Measurements from ENCODE around the gene PTPRD.

Gene PTPRD

GRCh38 chr9:9847750-9848149, 765.1 kb downstream of the PTPRD start:
- in situ Hi-C loops (cut with HindIII; ENCODE audit: low sequenced_read_pairs): no loop called here
- TF ChIP-seq, protein P1, sequence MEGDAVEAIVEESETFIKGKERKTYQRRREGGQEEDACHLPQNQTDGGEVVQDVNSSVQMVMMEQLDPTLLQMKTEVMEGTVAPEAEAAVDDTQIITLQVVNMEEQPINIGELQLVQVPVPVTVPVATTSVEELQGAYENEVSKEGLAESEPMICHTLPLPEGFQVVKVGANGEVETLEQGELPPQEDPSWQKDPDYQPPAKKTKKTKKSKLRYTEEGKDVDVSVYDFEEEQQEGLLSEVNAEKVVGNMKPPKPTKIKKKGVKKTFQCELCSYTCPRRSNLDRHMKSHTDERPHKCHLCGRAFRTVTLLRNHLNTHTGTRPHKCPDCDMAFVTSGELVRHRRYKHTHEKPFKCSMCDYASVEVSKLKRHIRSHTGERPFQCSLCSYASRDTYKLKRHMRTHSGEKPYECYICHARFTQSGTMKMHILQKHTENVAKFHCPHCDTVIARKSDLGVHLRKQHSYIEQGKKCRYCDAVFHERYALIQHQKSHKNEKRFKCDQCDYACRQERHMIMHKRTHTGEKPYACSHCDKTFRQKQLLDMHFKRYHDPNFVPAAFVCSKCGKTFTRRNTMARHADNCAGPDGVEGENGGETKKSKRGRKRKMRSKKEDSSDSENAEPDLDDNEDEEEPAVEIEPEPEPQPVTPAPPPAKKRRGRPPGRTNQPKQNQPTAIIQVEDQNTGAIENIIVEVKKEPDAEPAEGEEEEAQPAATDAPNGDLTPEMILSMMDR (IDR thresholded peaks at IDR 0.05; ENCODE audit: low read depth, low read length, missing control alignments): no peak
- no peak overlapping the region for H3K4me3 ChIP-seq (ENCODE audit: low read depth, low read length)

GRCh38 chr9:9846557-9846956, 766.2 kb downstream of the PTPRD start:
- H3K4me3 ChIP-seq (ENCODE audit: low read depth, low read length): no peak overlapping the region
- in situ Hi-C loops (cut with HindIII; ENCODE audit: low sequenced_read_pairs): no loop called here
- TF ChIP-seq, protein P1 (IDR thresholded peaks at IDR 0.05; ENCODE audit: low read depth, low read length, missing control alignments): no peak
- DNase-seq (ENCODE audit: low read depth): no peak

More at GRCh38 chr9:9847750-9848149, 765.1 kb downstream of the PTPRD start:
- DNase-seq (ENCODE audit: low read depth): no peak

DNA sequence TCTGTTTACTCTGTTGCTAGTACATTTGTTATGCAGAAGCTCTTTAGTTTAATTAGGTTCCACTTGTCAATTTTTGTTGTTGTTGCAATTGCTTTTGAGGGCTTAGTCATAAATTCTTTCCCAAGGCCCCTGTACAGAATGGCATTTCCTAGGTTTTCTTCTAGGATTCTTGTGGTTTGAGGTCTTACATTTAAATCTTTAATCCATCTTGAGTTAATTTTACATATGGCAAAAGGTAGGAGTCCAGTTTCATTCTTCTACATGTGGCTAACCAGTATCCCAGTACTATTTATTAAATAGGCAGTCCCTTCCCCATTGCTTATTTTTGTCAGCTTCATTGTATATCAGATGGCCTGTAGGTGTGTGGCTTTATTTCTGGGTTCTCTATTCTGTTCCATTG, 792.4 kb downstream of the PTPRD start:
- in situ Hi-C loops (cut with HindIII; ENCODE audit: low sequenced_read_pairs): no loop called here
- TF ChIP-seq, protein P1 (IDR thresholded peaks at IDR 0.05; ENCODE audit: low read depth, low read length, missing control alignments): no peak
- no peak overlapping the region for H3K4me3 ChIP-seq (ENCODE audit: low read depth, low read length)
- DNase-seq (ENCODE audit: low read depth): peak; percentile 82

GRCh38 chr9:9819886-9820285, 792.9 kb downstream of the PTPRD start:
- TF ChIP-seq, protein P1 (IDR thresholded peaks at IDR 0.05; ENCODE audit: low read depth, low read length, missing control alignments): no peak
- DNase-seq (ENCODE audit: low read depth): peak; percentile 29
- in situ Hi-C loops (cut with HindIII; ENCODE audit: low sequenced_read_pairs): no loop called here
- no peak overlapping the region for H3K4me3 ChIP-seq (ENCODE audit: low read depth, low read length)

DNA sequence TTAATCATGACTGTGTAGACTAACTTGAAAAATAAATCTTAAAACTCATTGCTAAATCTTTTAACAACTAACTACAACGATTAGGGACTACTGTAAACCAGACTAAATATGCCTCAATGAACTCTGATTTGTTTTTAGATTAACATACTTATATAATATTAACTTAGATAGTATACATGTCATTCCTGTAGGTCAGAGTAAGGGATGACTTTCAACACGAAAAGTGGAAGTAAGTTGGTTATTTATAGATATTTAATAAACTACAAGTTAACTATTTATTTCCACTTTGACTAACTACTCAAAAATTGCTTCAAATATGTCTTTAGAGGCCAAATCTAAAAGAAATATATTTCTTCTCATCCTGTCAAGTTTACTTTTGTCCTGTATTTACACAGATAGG, 795.6 kb downstream of the PTPRD start:
- DNase-seq (ENCODE audit: low read depth): no peak
- TF ChIP-seq, protein P1 (IDR thresholded peaks at IDR 0.05; ENCODE audit: low read depth, low read length, missing control alignments): no peak
- H3K4me3 ChIP-seq (ENCODE audit: low read depth, low read length): no peak overlapping the region
- in situ Hi-C loops (cut with HindIII; ENCODE audit: low sequenced_read_pairs): no loop called here

DNA sequence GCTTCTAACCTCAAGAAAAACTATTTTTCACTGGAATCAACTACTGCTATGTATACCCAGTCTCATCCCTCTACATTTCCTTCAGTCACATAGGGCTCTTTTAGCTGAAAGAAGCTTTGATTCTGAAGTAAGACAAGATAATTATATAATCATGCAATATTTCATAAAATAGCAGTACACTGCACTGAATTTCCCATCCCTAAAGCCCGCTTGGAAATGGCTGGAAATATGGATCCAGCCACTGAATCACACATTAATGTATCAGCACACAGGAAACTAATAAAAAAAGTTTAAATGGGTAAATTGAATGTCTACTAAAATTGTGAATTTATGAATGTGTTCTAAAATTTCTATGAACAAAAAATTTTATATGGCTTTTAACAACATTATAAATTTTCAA, 808.7 kb downstream of the PTPRD start:
- TF ChIP-seq, protein P1 (IDR thresholded peaks at IDR 0.05; ENCODE audit: low read depth, low read length, missing control alignments): no peak
- DNase-seq (ENCODE audit: low read depth): no peak
- in situ Hi-C loops (cut with HindIII; ENCODE audit: low sequenced_read_pairs): no loop called here
- no peak overlapping the region for H3K4me3 ChIP-seq (ENCODE audit: low read depth, low read length)

DNA sequence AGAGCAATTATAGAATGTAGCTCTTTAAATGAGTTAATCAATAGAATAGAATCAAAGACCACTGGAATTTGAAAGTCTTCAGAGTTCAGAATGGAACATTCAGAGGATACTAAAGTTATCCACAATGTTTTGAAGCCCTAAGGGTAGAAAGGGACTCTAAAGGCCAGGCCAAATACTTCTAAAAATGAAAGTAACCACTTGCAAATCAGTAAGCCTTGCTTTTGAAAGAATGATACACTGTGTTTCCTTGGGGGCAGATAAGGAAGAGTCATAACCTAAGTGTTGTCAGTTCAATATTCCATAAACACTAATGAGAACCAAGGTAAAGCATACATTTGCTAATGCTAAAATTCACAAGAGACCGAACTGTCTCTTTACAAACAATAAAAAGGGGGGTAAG, 813.5 kb downstream of the PTPRD start:
- no peak for DNase-seq (ENCODE audit: low read depth)
- TF ChIP-seq, protein P1 (IDR thresholded peaks at IDR 0.05; ENCODE audit: low read depth, low read length, missing control alignments): no peak
- in situ Hi-C loops (cut with HindIII; ENCODE audit: low sequenced_read_pairs): no loop called here
- H3K4me3 ChIP-seq (ENCODE audit: low read depth, low read length): no peak overlapping the region
